HPDE6-E6E7 (cell line): ENCODE results near the gene AZIN2.
A peak's percentile ranks its signal among the peaks of the same experiment; 100 is the strongest.
"Not testable (repeated sequence)": the region's sequence is repeated elsewhere in the genome, so short reads cannot be mapped to it uniquely, and the experiment has no call there.

Source experiments
- DNase-seq: peaks from one replicate; pipeline ENCODE4 v3.0.0; 2011; ENCODE audit warnings: missing footprints; ENCODE audit errors: extremely low spot score

AZIN2 gene

DNA sequence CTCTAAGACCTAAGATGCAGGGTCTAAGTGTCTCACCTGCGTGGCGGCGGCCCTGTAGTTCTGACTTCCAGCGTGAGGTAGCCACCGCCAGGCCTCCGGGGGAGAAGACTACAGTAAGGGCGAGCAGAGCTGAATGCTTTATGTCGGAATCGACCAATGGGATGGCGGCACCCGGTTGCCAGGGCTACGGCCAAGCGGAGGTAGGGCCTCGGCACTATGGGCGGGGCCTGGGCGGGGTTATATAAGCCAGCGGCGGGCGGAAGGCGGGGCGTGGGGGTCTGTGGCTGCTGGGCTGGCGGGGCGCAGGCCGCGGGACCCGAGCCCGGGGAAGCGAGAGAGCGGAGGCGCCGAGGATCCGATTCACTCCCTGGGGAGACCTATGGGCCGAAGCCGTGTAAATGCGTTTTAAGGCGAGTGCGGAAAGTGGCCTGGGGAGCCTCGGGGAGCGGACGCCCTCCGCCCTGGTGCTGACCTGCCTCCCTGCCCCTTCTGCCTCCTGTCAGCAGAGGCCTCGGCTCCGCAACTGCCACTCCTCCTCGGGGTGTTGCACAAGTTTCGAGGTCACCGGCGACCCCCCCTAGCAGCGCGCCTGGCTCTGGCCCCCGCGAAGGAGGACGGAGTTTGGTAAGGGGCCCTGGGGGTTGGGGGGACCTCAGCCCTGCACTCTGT, at the start of gene AZIN2:
TSS of gene AZIN2 (plus strand) at position 269 of the 669 bp plus-strand sequence. CDS start 1,097 bp downstream, outside the sequence.
- peak; percentile 96 for DNase-seq

DNA sequence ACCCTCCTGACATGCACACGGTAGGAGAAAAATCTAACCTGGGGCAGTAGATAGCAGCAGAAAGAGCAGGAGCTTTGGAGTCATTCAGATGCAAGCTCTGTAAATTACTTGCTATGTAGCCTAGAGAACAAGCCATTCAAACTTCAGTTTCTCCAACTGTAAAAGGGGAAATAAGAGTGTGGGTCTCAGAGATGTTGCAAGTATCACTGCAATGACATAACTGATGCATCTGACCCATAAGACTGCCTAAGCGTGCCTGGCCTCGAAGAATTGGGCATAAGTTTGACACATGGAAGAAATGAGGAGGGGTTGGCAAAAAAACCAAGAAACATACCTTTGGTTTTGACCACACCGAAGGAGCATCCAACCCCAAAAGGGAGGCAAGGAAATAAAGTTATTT, 49.4 kb upstream of the AZIN2 start:
- no peak for DNase-seq

- DNase-seq: no peak
Measured at GRCh38 chr1:33032126-33032869, 48.7 kb upstream of the AZIN2 start.

DNA sequence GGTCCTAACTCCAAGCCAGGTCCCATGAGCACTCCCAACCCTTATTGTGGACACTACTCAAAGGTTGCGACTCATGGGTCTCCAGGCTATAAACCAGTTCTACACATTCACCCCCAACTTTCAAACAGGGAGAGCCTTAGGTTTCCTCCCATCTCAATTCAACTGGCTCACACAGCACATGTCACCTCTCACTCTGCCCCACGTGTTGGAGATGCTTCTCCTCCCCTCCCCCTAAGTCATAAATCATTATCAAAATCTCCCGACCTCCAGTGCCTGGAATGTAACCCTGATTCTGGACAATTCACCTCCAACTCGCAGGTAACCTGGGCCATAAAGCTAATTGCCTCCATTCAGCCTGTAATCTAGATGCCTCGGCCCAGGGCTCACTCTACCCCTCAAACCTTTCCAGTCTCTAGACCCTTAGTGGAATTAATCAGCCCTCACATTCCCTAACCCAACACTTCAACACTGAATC, 44.9 kb upstream of the AZIN2 start:
- no peak for DNase-seq

DNA sequence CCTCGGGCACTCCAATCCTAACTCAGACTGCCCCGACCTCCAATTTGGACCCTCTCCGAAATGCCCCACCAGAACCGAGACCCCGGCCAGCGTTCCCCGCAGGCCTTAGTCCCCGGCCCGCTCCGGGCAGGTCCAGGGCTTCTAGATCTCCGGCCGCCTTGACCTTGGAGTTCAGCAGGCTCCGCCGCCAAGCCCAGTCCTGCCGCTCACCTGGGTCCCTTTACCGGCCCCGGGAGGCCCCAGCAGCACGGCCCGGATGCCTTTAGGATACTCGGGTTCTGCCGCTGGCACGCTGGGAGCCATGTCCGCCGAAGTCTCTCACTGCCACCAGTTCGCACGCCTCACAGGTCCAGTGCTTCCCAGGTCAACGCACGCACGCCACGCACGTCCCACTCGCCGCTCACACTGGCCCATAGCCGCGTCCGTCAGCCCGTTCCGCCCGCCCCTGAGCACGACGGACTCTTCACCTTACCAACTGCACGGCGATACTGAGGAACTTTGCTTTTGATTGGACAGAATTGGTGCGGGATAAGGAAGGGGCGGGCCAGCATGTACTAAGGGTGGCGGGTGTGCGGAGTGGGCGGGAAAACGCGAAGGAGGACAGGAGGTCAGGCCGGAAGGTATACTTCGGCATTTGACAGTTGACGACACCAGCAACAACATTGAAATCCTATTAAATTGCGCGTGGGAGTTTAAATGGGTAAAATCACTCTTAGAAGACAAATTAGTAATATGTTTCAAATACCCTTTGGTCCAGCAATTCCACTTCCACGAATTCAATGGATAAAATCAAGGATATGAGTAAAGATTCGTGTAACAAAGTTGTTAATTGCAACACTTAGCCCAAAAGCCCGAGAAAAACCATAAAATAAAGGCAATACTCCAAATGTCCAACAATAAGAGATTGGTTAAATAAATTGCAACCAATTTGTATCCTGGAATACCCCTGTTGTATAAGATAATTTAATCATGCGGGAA, 44.1 kb upstream of the AZIN2 start, which contains the start of gene AK2:
TSS of gene AK2 (minus strand) at position 358 of the 978 bp plus-strand sequence. CDS start at position 303, 55 bp downstream.
- peak; percentile 99 for DNase-seq

- no peak for DNase-seq
Measured at GRCh38 chr1:33039840-33040239, 41.1 kb upstream of the AZIN2 start.

DNA sequence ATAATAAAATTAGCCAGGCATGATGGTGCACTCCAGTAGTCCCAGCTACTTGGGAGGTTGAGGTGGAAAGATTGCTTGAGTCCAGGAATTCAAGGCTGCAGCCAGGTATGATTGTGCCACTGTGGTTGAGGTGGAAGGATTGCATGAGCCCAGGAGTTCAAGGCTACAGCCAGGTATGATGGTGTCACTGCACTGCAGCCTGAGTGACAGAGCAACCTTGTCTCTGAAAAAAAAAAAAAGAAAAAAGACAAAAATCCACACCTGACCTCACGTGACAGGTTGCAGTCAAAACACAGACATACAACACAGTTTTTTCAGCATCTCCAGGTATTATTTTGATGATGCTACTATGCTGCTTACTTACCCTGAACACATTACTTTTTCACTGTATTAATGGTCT, 39.9 kb upstream of the AZIN2 start:
- no peak for DNase-seq

GRCh38 chr1:33042831-33043230, 38.1 kb upstream of the AZIN2 start:
- DNase-seq: no peak

- DNase-seq: no peak
Measured at GRCh38 chr1:33043267-33044092, 37.5 kb upstream of the AZIN2 start.

GRCh38 chr1:33045246-33045645, 35.7 kb upstream of the AZIN2 start:
- no peak for DNase-seq

DNA sequence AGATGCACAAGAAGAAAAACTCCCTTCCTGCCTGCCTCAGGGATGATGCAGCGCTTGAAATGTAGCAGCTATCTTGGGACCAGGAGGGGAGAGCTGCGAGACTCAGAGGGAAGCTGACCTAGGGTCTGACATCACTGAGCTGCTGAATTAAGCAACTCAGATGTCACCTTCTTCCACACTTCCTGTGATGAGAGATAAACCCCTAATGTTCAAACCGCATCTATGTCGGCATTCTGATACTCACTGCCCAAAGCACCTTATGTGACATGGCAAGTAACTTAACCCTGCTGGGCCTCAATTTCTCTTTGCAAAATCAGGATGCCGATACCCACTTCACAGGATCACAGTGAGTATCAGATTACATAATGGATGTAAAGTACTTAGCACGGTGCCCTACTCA, 35.1 kb upstream of the AZIN2 start:
- DNase-seq: no peak

DNA sequence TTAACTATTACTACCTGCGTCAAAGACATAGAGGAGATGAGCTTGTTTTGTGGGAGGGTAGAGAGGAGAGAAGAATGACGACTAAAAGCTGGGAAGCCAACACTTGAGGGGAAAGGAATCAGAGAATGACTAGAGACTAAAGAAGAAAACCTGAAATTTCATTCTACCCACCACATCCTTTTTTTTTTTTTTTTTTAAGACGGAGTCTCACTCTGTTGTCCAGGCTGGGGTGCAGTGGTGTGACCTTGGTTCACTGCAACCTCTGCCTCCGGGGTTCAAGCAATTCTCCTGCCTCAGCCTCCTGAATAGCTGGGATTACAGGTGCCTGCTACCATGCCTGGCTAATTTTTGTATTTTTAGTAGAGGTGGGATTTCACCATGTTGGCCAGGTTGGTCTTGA, 34.7 kb upstream of the AZIN2 start:
- DNase-seq: not testable (repeated sequence)

DNA sequence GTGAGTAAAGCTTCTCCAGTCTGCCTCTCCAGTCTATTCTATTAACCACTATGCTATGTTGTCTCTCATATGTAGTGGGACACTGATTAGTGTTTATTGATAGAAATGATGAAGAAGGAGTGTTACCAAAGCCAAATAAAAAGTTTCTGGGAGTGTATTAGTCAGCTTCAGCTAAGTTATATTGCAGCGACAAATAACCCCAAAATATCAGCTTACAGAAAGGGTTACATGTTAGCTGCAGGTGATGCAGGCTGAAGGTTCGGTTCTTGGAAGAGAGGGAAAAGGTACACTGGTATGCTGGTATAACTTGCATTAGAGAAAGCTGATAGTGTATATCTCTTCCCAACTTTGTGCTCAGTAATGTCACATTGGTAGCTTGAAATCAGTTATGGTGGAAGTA, 33.7 kb upstream of the AZIN2 start:
- no peak for DNase-seq

DNA sequence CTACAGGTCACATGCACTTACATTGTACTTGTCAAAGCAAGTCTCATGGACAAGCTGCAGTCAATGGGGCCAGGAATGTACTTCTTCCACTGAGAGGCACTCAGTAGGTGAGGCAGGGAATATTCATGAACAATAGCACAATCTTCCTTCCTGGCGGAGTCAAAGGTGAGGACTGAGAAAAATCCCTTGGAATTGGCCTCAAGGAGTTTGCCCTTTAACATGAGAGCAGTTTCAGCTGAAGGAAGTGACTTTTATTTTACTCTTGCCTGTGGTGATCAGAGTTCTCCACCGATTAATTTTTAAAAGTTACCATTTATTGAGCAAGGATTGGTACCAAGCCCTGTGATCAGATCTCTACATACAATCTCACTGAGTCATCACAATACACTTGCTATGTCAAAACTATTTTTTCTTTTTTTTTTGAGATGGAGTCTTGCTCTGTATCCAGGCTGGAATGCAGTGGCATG, 33.1 kb upstream of the AZIN2 start:
- no peak for DNase-seq

DNA sequence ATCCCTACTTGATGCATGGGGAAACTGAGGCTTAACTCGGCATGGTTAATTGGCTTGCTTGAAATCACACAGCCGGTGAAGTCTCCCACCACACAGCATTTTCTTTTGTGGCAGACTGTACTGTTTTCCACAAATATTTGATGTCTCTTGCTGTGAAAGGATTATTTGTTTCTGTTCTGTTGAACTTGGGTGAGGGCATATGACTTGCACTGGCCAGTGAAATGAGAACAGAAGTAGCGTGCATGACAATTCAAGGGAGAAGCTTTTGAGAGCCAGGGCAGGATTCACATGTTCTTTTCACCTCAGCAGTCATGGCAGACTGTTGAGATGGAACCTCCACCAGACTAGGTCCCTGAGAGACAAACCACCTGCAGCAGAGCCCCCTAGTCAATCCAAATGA, 32.5 kb upstream of the AZIN2 start:
- no peak for DNase-seq

GRCh38 chr1:33049371-33049770, 31.6 kb upstream of the AZIN2 start:
- no peak for DNase-seq

GRCh38 chr1:33050221-33051076, 30.5 kb upstream of the AZIN2 start:
- no peak for DNase-seq

DNA sequence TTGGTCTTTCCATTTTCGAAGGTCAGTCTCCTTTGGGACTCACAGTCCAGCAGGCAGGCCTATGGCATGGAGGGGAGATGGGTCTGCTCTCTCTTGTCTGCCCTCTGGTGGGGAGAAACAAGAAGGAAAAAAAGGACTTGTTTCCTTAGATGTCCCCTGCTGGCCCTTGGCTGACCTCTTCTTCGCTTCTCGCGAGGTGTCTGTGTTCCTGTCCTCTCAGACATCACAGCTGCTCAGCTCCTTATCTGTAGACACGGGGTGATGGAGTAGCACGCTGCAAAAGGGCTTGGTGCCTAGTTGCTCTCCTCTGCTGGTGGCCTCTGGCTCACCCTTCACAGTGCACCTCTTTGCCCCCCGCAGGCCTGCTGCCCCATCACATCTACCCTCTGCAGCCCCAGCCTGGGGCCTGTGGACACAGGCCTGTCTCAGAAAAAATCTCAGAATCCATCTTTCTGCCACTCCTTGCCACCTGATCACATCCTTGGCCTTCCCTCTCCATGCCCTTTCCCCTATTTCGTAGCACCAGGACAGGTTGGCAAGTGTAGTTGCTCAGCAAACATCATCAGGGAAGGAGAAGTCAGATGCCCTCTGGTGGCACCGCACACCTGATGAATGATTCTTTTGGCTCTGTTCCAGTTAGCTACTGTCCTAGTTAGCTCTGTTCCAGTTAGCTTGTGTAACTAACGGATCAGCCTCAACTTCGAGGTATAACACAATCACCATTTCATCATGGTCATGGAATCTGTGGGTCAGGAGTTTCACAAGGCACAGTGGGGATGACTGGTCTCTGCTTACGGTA, 25.5 kb upstream of the AZIN2 start:
- peak; percentile 21 for DNase-seq

GRCh38 chr1:33056426-33056825, 24.5 kb upstream of the AZIN2 start:
- DNase-seq: no peak
